B cell (primary cell): ENCODE data around the gene BAAT.

Experiments
- CTCF ChIP-seq: fragments of 200-600 bp; IDR thresholded peaks from one replicate; pipeline ENCODE4 v1.8.0; 2022; ENCODE audit warnings: antibody characterized with exemption, mild to moderate bottlenecking
- EZH2 ChIP-seq: IDR thresholded peaks from 2 replicates; pipeline ENCODE4 v1.6.1; 2012; ENCODE audit warnings: borderline replicate concordance, low read depth, mild to moderate bottlenecking, moderate library complexity, low read length; ENCODE audit not compliant: insufficient read depth, poor library complexity, severe bottlenecking

GRCh38 chr9:101354765-101355708 is 29.8 kb downstream of the BAAT start:
- no peak for TF ChIP-seq CTCF
- TF ChIP-seq EZH2 = no peak
